Activated T-cell treated with anti-CD3 and anti-CD28 coated beads, Interleukin-2, amount 50 U/mL, for 1 hour (primary cell): ENCODE measurements around the gene TJP3.

Experiments used
- DNase-seq: peaks from one replicate; pipeline ENCODE4 v3.0.0-alpha.2; 2020

Gene TJP3

DNA sequence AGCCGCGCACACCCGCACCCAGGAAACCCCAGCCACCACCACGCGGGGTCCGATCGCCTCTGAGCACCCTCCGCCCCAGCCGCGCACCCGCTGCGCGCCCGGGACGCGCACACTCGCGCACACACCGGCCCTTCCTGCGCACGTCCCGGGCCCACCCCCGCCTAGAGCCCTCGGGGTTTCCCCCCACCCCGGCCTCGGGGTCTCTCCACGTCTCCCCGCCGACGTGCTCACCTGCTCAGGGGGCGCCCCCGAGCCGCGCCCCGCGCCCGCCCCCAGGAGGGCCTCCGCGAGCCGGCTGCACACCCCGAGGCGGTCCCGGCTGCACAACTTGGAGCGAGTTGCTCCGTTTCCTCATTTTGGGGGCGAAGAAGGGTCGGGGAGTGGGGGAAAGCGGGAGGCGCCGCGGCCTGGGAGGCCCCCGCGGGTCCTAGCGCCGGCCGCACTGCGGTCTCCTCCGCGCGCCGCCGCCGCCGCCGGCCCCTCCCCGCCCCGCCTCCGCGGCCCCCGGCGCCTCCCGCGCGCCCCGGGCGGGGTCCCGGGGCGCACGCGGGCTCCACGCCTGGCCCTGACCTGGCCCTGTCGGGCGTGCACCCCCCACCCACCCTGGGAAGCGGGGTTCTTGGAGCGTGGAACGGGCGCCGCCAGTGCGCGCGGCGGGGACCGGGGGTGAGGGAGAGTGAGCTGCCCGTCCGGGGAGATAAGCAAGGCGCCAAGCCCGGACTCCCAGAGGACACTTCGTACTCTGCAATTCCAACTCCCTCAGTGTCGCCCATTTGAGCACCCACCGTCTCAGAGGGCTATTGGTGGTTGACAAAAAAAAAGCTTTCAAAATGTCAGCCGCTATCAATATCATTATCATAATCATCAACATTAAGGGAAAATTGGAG lies 78.0 kb downstream of the TJP3 start, which contains the start of gene MATK:
TSS of gene MATK (minus strand) at position 444 of the 887 bp plus-strand sequence. CDS start 1,246 bp downstream, outside the sequence.
- peak; percentile 39 for DNase-seq

- no peak for DNase-seq
Observed at GRCh38 chr19:3788996-3789778, 81.0 kb downstream of the TJP3 start.

GRCh38 chr19:3790209-3790734 lies 82.1 kb downstream of the TJP3 start:
- no peak for DNase-seq

DNA sequence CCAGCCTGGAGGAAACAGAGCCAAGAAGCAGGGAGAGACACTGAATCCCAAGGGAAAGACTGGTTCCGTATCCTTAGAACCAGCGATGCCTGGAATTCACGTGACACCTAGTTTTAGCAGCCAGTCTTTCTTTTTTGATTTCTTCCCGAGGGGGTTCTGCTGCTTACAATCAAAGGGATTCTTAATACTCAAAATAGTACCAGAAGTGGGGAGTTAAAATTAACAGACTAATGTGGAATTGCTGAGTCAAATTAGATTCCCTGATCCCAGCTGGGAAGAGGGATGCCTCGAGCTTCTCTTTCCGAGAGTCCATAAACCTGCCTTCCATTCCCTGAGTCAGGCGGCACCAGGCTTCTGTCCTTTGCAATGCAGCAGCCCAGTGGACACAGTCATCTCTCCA lies 82.8 kb downstream of the TJP3 start:
- DNase-seq = no peak

DNA sequence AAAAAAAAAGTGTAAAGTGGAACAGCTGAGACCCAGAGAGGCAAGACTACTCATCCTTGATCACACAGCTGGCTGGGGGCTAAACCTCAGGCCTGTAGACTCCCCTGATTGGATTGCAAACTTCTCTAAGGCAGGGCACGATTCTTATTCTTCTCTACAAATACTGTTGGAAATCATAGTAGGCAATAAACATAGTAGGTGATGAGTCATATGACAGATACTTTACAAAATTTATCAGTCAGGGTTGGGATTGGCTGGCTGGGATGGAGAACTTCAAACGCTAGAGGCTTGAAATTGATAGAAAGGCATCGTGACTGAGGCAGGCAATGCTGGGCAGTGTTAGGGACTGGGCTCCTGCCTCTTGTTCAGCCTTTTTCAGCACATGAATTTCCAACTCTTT lies 83.9 kb downstream of the TJP3 start:
- no peak for DNase-seq

DNA sequence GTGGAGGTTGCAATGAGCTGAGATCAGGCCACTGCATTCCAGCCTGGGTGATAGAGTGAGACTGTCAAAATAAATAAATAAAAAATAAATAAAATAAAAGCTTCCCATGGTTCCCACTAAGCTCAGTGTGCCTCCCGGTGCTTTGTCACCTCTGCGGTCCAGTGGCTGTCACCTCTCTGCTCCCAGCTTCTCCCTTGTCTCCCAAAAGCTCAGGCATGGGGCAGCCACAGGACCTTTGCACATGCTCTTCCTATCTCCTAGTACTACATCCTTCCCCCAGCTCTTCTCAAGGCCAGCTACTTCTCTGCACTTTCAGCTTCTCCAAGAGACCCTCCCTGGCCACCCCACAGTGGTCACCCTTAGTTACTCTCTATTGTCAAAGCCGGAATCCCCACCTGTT lies 85.6 kb downstream of the TJP3 start:
- DNase-seq = no peak

DNA sequence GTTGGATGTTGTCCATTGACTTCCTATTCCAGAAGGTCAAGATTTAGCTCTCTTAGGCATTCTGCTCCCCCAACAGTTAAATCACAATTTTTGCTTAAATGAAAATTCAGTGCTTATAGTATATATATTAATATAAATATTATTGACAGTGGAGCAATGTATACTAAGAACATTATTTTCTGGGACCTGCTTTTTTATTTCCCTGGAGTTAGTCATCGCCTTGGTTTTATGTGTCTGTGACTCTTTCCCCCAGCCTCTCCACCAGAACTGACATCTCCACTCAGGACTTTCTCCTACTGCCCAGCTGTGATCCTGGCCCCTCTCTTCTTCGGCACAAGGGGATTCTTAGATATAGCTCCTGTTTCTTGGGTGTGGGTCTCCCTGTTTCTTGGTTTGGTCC lies 88.2 kb downstream of the TJP3 start:
- no peak for DNase-seq

- no peak for DNase-seq
Observed at GRCh38 chr19:3798137-3798536, 90.0 kb downstream of the TJP3 start.
